NCI-H1694 (cell line): ENCODE measurements around the gene TBC1D10B.

ENCODE experiments used
- DNase-seq: peaks from one replicate; lab custom pipeline; 2025; lab: John Stamatoyannopoulos, UW

Gene TBC1D10B, protein sequence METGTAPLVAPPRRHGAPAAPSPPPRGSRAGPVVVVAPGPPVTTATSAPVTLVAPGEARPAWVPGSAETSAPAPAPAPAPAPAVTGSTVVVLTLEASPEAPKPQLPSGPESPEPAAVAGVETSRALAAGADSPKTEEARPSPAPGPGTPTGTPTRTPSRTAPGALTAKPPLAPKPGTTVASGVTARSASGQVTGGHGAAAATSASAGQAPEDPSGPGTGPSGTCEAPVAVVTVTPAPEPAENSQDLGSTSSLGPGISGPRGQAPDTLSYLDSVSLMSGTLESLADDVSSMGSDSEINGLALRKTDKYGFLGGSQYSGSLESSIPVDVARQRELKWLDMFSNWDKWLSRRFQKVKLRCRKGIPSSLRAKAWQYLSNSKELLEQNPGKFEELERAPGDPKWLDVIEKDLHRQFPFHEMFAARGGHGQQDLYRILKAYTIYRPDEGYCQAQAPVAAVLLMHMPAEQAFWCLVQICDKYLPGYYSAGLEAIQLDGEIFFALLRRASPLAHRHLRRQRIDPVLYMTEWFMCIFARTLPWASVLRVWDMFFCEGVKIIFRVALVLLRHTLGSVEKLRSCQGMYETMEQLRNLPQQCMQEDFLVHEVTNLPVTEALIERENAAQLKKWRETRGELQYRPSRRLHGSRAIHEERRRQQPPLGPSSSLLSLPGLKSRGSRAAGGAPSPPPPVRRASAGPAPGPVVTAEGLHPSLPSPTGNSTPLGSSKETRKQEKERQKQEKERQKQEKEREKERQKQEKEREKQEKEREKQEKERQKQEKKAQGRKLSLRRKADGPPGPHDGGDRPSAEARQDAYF

DNA sequence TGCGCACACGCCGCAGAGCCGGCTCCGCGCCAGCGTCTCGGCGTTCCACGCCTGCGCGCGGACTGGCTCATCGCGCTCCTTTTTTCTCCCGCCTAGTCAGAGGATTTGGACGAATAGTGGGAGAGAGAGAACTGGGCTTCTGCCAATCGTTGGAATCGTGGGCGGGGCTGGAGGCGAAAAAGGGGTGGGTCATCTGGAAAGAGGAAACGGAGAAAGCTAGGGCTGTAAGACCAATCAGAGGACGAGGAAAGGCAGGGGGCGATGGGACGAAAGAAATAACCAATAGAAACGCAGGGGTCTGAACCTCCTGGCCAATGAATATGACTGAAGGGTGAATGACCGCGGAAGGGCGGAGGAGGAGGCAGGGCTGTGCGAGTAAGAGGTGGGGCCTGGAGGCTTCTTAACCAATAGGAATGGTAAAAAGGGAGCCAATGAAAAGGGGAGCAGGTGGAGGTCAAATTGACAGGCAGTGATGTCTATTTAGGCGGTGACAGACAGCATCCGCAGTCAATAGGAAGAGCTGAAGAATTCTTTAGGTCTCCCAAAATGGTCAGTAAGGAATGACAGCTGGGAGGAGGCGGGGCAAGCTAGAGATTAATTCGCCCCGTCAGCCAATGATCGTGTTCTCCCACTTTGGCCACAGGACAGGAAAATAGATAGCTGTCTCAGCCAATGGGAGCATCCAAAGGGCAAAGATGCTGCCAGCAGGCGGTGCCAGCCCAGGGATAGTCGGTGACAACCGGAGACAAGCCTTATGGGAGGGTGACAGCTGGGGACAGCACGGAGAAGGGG lies at the start of gene TBC1D10B:
Gene TBC1D10B, minus strand, starts transcription at position 39 of the 792 bp plus-strand sequence. CDS start 311 bp downstream, outside the sequence.
- DNase-seq: peak; percentile 100

DNA sequence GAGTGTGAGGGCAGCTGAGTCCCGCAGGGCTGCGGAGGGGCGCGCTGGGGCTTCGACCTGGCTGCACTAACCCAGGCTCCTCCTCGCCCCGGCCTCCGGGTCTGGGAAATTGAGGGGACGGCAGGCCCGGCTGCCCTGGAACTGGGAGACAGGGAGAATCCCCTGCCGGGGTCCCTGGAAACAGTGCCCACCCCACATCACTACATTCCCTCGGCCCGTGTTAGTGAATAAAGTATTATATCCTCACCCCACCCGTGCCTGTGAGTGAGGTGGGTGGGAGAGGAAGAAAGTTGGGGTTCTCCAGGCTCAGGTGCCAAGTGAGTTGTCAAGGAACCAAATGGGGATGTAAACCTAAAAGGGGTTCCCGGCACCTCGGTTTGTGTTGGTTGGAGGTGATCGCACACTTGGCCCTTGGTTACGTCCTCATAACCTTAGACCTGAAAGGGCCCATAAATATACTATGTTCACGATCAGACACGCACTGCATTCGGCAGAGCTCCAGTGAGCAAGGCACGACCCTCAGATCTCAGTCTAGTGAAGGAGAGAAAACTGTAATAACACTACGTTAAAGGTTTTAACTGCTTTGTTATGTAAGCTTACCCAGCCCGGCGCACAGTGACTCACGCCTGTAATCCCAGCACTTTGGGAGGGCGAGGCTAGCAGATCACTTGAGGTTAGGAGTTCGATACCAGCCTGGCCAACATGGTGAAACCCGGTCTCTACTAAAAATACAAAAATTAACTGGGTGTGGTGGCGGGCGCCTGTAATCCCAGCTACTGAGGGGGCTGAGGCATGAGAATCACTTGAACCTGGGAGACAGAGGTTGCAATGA lies 48.3 kb upstream of the TBC1D10B start:
- DNase-seq: no peak

DNA sequence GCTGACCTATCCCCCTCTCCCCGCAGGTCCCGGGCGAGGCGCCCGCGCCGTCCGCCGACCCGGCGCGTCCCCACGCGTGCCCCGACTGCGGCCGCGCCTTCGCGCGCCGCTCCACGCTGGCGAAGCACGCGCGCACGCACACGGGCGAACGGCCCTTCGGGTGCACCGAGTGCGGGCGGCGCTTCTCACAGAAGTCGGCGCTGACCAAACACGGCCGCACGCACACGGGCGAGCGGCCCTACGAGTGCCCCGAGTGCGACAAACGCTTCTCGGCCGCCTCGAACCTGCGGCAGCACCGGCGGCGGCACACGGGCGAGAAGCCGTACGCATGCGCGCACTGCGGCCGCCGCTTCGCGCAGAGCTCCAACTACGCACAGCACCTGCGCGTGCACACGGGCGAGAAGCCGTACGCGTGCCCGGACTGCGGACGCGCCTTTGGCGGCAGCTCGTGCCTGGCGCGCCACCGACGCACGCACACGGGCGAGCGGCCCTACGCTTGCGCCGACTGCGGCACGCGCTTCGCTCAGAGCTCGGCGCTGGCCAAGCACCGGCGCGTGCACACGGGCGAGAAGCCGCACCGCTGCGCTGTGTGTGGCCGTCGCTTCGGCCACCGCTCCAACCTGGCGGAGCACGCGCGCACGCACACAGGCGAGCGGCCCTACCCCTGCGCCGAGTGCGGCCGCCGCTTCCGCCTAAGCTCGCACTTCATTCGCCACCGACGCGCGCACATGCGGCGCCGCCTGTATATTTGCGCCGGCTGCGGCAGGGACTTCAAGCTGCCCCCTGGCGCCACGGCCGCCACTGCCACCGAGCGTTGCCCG lies 47.4 kb upstream of the TBC1D10B start:
- no peak for DNase-seq

DNA sequence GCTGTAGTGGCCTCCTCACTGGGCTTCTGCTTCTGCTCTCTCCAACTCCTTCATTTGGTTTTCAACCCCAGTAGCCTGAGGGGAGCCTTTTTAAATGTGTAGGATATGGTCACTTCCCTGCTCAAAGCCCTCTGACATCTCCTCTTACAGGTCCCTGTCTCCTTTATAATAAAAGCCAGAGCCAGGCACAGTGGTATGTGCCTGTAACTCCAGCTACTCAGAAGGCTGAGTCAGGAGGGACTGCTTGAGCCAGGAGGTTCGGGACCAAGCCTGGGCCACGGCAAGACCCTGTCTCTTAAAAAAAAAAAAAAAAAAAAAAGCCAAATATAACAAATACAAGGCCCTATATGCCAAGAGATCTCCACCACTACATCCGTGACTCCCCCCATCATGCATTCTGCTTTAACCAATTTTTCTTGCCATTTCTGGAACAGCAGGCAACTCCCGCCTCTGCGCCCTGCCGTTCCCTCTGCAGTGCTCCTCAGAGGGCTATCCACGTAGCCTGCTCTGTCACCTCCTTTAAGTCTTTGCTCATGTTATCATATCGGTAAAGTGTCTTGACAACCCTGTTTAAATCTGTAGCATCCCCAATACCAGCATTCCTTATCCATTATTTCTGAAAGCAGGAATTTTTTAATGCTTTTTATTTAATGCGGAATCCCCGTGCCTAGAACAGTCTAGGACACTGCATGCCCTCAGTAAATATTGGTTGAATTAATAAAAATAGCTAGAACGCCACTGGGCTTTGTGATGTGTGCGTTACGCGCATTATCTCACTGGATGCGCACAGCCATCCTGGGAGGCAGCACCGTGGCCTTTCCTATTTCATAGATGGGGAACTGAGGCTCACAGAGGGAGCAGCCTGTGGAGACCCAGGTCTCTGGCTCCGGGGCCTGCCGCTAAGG lies 46.6 kb upstream of the TBC1D10B start:
- no peak for DNase-seq

DNA sequence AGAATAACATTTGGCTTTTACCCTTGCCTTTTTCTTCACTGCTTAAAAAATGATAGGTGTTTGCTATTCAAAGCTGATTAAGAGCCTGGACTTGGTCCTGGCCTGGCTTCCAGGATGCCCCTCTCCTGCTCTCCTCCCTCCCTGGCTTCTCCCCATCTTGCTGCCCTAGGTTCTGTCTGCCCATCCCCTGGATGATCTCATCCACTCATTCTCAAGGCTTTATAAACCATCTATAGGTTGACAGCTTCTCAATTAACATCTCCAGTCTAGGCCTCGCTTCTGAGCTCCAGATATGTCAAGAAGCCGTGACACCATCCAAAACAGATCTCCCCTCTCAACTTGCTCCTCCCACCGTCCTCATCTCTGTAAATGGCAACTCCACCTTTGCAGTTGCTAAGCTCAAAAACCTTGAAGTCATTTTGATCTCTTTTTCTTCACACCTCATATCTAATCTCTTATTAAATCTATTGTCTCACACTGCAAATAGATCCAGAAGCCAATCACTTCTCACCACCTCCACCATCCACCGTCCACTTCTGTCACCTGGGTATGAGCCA lies 45.8 kb upstream of the TBC1D10B start:
- DNase-seq: no peak

DNA sequence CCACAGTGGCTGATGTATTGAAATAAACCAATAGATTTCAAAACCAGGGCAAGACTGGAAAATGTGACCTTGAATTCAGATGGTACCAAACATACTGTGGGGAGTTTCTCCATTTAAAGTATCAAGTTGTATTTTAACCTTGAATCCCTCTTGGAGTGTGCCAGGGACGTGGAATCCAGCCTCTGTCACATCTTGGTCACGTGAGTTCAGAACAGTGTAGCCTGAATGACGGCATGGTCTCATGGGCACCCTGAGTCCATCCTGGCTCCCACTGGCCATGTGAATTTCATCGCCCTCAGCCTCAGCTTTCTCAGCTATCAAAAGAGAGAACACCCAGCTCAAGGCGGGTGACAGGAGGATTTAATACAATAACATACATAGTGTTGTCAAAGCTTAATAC lies 43.9 kb upstream of the TBC1D10B start:
- no peak for DNase-seq

DNA sequence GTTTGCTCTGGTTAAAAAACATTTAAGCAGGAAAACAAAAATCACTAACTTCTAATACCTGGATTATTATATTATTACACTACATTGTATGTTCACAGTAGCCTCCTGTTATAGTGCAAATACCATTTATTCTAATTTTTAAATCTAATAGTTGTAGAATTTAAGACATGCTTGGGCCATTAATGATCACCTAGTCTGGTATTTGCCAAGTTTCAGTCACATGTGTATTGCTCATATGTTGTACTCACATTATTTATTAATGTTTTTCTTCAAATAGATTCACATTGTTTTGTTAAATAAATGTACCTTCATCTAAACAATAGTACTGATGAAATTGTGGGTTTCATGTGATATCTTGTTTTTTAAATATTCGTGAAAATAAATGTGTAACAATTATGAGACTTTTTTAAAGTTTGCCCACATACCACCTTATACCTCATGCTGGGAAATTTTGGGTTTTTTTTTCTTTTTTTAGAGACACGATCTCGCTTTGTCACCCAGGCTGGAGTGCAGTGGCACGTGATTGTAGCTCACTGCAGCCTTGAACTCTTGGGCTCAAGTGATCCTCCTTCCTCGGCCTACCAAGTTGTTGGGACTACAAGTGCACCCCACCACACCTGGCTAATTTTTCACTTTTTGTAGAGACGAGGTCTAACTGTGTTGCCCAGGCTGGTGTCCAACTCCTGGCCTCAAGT lies 43.0 kb upstream of the TBC1D10B start:
- DNase-seq: no peak

DNA sequence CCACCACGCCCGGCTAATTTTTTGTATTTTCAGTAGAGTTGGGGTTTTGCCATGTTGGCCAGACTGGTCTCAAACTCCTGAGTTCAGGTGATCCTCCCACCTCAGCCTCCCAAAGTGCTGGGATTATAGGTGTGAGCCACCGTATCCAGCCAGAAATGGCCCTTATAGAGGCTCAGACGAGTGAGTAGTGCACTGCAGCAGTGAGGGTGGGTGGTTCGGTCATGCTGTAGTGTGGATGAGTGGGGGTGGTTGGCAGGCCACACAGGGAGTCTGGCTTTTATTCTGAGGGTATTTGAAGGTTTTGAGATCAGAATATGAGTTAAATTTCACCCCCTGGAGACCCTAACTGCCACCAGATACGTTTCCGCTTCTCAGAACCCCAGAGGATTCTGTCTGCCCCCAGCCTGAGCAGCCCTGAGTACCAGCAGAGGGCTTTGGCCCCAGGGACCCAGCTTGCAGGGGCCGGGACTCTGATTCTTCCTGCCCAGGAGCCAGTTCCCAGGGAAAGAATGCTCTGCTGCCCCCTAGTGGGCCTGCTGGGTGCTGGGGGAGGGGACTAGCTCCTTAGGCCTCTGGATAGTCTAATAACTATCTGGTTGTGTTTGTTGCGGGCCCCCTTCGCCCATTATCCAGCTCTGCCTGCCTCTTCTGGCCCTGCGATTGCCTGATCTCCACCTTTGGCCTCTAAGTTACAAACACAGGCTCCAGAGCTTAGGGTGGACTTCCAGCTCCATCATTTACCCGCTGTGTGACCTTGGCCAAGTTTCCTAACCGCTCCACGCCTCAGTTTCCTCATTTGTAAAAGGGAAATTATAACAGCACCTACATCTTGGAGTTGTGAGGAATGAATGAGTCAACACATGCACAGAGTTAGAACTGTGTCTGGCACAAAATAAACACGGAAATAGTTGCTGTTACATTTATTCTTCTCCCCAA lies 39.1 kb upstream of the TBC1D10B start:
- DNase-seq: peak; percentile 87

DNA sequence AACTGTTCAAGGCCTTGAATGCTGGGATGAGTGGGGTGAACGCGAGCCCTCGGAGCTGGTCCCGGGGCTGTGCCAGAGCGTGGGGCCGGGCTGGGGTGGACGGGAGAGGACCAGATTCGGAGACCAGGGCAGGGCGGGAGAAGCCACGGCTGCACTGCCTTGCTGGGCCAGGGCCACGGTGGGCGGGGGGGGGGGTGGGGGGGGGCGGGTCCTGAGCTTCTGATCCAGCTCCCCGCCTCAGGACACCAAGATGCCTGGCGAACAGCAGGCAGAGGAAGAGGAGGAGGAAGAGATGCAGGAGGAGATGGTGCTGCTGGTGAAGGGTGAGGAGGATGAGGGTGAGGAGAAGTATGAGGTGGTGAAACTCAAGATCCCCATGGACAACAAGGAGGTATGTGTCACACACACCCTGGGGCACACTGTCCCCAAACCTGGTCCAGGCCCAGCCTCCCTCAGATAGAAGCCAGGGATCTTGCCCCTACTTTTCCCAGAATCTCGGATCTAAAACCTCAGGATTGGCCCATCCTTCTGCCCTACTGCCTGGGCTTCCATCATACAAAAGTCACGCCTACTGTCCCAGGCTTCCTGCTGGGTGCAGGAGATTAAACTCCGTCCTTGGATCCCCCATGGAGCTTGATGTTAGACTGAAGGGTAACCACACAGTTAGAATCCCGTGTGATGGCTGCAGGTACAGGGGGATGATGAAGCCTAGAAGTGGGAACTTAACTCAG lies 37.7 kb upstream of the TBC1D10B start:
- no peak for DNase-seq

DNA sequence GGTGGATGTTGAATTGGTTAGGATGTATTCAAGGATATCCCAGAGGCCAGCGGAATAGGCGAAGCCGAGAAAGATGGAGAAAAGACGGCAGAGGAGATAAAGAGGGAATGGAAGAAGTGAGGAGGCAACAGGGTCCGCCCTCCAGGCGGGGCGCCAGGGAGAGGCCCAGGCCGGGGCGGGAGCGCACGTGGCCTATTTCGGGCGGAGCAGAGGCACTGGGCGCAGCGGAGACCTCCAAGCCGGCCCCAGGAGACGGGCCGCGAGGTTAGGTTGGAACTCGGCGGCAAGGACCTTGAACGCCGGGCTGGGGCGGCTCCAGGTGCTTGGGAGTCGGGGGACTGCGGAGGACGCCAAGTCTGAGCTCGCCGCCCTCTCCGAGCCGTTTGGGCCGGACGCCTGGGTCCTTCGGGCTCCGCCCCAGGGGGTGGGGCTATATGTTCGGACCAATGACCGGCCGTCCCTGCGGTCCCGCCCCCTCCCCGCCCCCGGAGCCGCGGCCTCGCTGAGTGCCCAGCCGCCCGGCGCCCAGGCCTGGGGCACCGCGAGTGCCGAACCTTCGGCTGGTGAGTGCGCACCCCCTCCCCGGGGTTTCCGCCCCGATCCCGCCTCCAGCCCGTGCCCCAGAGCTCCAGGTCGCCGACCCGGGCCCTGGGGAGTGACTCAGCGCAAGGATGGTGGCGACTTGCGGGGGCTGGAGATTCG lies 37.0 kb upstream of the TBC1D10B start, which contains the start of gene ZNF771:
Gene ZNF771, plus strand, starts transcription at position 505 of the 702 bp plus-strand sequence. CDS start 448 bp downstream, outside the sequence.
- DNase-seq: peak; percentile 49

DNA sequence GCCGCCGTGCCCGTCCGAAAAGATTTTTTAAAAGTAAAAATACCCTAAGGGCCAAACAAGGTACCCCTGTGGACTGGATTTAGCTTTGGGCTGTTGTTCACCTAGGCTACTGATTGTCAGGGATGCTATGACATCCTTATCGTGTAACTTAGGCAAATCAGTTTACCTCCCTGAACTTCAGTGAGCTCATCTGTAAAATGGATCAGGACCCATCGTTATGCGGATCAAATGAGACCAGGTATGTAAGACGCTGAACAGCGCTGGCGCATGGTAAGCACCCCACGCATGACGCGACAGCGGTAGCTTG lies 36.5 kb upstream of the TBC1D10B start:
- DNase-seq: no peak

DNA sequence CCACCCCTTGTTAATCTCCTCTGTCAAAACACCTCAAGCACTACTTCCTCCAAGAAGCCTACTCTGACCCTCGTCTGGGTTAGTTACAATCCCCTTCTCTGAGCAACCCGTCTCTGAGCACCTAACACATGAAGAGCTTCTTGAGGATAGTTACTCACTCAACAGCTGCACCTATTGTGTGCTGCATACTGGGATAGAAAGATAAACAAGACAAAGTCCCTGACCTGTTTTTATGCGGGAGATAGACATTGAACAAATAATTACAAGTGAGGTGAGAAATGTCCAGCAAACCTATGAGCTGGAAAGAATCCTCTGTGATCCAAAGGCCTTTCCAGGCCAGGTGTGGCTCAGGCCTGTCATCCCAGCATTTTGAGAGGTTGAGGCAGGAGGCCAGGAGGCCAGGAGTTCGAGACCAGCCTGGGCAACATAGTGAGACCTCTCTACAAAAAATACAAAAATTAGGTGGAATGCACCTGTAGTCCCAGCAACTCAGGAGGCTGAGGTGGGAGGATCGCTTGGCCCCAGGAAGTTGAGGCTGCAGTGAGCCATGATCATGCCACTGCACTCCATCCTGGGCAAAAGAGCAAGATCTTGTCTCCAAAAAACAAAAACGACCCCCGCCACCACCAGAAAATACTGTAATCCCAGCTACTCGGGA lies 31.6 kb upstream of the TBC1D10B start:
- no peak for DNase-seq

DNA sequence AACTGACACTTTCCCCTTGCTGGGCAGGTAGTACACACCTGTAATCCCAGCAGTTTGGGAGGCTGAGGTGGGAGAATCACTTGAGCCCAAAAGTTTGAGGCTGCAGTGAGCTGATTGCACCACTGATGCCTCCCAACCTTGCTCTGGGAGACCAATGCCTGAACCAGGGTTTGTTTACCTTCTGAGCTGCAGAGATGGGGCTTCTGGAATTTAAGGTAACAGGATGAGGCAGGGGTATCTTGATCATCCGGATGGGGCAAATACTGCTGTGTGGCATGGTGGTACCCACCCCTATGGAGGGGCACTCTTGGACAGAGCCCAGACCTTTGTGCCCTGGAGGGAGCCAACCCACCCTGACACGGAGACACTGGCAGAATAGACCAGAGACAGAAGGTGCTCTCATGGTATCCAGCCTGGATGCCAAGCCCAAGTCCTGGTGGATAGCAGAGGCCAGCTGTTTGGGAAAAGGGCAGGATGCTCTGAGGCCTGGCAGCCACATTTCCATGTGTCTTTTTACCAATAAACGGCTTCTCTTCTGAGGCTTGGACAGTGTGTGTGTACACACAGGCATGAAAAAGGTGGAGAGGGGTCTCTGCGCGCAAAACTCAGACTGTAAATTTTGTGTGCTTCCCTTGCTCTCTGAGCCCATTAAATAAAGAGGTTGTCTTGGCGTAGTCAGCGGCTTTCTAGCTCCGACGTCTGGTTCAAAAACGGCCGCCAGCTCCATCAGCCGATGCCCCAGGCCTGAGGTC lies 29.3 kb upstream of the TBC1D10B start:
- no peak for DNase-seq

DNA sequence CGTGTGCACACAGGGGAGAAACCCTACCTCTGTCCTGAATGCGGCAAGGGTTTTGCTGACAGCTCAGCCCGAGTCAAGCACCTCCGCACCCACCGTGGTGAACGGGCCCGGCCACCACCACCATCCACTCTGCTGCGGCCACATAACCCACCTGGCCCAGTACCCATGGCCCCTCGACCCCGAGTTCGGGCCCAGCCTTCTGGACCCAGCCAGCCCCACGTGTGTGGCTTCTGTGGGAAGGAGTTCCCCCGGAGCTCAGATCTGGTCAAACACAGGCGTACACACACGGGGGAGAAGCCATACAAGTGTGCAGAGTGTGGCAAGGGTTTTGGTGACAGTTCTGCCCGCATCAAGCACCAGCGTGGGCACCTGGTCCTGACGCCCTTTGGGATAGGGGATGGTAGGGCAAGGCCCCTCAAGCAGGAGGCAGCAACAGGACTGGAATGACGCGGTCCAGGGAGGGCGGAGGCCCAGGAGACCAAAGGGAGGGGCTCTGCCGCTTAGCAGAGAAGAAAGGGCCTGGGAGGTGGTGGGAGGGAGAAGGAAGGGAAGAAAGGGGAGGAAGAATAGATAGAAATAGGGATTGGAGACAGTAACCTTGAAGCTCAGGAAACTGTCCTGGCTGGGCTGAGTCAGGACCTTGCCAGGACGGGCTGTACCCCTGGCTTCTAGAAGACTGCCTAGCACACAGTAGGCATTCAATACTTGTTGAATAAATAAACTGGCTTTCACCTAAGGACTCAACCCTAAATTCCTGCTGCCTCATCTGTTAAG lies 28.6 kb upstream of the TBC1D10B start:
- no peak for DNase-seq
